Occipital lobe (tissue), 2 donors: ENCODE results near the gene CROCC. TPM values are rescaled to one million over a fixed set of nuclear protein-coding genes. Genes with fewer than 3 reads are reported as not detected.

Source experiments
- DNase-seq: peaks from one replicate; lab custom pipeline; 2025; lab: John Stamatoyannopoulos, UW
- total RNA-seq: library from RNA; depleted of rRNA; stranded (reverse); fragments of >200 nt; gene quantifications from one replicate; pipeline ENCODE4 v1.2.3, GENCODE V29; 2014

CROCC gene
- total RNA-seq, 1 donor from 2014 or later, result 19.5 TPM

GRCh38 chr1:16967962-16968361, 46.2 kb downstream of the CROCC start:
- DNase-seq, result no peak

GRCh38 chr1:16968372-16968771, 46.6 kb downstream of the CROCC start:
- DNase-seq, result no peak

- no peak for DNase-seq
These were observed 47.4 kb downstream of the CROCC start for GRCh38 chr1:16969057-16969611.

GRCh38 chr1:16969651-16970050, 47.9 kb downstream of the CROCC start:
- DNase-seq, result no peak

- DNase-seq, result no peak
These were observed 48.6 kb downstream of the CROCC start for GRCh38 chr1:16970132-16970910.

GRCh38 chr1:16971341-16972188, 49.8 kb downstream of the CROCC start:
- no peak for DNase-seq

GRCh38 chr1:16972189-16972895, 50.6 kb downstream of the CROCC start:
- no peak for DNase-seq

- DNase-seq, result no peak
These were observed 51.5 kb downstream of the CROCC start for GRCh38 chr1:16973215-16973614.

GRCh38 chr1:16975211-16975610, 53.5 kb downstream of the CROCC start:
- no peak for DNase-seq

- DNase-seq, result no peak
These were observed 54.1 kb downstream of the CROCC start for GRCh38 chr1:16975838-16976237.

- no peak for DNase-seq
These were observed 55.2 kb downstream of the CROCC start for GRCh38 chr1:16976966-16977365.

GRCh38 chr1:16977377-16977776, 55.6 kb downstream of the CROCC start:
- no peak for DNase-seq

GRCh38 chr1:16978139-16978538, 56.4 kb downstream of the CROCC start:
- DNase-seq, result no peak

GRCh38 chr1:16978567-16979474, 57.1 kb downstream of the CROCC start:
- no peak for DNase-seq

GRCh38 chr1:16979475-16980327, 58.0 kb downstream of the CROCC start:
- DNase-seq, result no peak

- no peak for DNase-seq
These were observed 58.9 kb downstream of the CROCC start, which contains the start of gene MFAP2 for GRCh38 chr1:16980473-16981268. TSS of gene MFAP2 (minus strand) at chr1:16980620. CDS start at chr1:16978273, 2,347 bp downstream.

- no peak for DNase-seq
These were observed 59.6 kb downstream of the CROCC start for GRCh38 chr1:16981269-16981849.

GRCh38 chr1:16982902-16983301, 61.2 kb downstream of the CROCC start:
- no peak for DNase-seq
